GM08714 (cell line): ENCODE measurements around the gene CAPRIN1.

Experiments
- H3K4me3 ChIP-seq: fragments of 200-500 bp; sonication (Bioruptor generic); 2 replicates; pipeline ENCODE4 v1.5.1; 2014; ENCODE audit warnings: mild to moderate bottlenecking, low read length, inconsistent platforms
- ZNF274 ChIP-seq: IDR thresholded peaks from 2 replicates; pipeline ENCODE4 v1.6.1; 2012; ENCODE audit warnings: mild to moderate bottlenecking, low read depth, low read length

CAPRIN1 gene

DNA sequence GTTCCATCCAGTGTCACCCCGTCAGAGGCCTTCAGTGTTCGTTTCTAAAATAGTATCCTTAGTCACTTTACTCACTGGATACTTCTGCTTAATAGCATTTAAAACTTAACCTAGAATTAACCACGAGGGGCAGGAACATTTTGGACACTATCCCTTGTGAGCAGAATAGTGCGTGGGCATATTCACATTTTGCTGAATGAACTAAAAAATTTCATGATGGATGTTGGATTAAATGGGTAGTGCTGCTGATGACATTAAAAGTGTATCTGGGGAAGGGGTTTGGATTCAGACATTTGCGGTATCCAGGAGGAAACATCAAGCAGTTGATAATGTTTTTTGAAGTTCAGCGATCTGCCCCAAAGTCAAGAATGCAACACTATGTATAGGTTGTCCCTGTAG lies 53.1 kb downstream of the CAPRIN1 start:
- H3K4me3 ChIP-seq: peak overlapping the region; percentile 71
- TF ChIP-seq ZNF274: no peak

DNA sequence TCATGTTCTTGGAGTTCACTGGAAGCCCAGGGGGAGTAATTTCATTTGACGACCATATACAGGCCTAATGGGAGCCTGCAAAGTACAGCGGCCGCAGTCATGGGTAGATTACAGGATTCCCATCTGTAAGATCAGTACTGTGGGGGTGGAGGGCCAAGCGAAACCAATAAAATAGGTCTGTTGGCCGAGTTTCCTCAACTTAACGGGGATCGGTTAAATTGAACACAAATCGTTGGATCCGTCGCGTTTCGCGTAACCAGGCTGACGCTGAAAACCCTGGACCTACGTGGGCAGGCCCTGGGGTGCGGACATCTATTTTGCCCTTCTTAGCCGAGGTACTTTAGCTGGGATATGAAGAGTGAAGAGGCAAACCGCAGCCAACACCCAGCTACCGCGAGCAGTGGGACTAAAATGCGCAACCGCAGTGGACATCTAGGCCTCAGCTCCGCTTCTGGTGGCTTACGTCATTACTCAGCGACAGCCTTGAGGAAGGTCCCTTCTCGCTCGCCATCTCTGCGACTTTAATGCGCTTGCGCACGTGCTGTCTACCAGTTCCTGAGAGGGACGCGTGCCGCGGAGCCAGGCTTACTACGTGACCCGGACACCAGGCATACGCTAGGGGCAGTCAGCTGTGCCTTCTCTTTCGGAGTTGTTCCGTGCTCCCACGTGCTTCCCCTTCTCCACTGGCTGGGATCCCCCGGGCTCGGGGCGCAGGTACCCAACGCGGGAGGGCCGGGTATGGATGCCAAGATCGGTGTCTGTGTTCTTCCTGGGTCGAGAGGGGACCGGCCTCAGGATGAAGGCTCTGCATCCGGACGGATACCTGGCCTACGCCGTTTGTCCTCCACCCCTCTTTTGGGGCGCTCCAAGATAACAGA lies 53.8 kb downstream of the CAPRIN1 start, which contains the start of gene NAT10:
Gene NAT10 (plus strand): TSS at position 551 of the 878 bp plus-strand sequence. CDS start 2,597 bp downstream, outside the sequence.
- no peak for TF ChIP-seq ZNF274
- peak within 1 kb of the TSS; percentile 71 for H3K4me3 ChIP-seq

DNA sequence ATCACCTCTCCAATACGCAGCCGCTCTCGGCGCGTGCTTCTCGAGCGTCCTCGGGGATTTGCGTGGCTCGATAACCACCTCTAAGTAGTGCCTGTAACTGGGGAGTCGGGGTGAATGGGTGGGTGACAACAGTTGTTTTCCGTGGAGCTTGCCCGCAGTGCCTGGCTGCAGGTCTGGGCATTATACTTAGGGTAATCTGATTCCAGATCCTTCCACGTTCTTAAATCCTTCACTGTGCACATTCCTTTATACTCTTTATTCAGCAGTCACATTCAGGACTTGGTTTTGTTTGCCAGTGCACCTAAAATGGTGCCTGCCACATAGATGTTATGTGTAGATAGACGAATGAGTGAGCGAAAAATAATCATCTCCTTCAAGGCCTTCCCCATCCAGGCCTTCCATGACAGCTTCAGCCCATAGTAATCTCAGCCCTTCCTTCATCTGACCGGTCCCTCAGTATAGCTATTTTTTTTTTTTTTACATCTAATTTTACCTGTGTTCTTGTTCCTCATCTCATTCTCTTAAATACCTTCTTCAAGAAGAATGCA lies 54.5 kb downstream of the CAPRIN1 start:
- peak overlapping the region; percentile 71 for H3K4me3 ChIP-seq
- TF ChIP-seq ZNF274: no peak

DNA sequence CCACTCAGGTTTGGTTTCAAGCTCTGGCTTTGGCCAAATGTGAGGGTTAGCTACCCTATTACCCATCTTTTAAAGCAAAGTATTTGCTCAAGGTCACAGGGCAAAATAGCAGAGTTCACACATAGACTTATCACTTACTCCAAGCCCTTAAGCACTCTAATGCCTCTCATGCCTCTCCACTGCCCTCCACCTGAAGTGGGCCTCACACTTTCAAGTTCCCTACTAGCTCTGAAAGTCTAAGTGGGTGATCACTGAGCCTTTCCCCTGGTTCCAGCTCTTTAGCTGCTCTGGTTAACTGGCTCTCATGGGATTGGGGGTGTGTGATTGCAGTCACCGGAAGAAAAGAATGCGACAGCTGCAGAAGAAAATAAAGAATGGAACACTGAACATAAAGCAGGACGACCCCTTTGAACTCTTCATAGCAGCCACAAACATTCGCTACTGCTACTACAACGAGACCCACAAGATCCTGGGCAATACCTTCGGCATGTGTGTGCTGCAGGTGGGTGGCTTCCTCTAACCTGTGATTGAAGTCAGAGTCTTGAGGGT lies 60.3 kb downstream of the CAPRIN1 start:
- no peak overlapping the region for H3K4me3 ChIP-seq
- no peak for TF ChIP-seq ZNF274

DNA sequence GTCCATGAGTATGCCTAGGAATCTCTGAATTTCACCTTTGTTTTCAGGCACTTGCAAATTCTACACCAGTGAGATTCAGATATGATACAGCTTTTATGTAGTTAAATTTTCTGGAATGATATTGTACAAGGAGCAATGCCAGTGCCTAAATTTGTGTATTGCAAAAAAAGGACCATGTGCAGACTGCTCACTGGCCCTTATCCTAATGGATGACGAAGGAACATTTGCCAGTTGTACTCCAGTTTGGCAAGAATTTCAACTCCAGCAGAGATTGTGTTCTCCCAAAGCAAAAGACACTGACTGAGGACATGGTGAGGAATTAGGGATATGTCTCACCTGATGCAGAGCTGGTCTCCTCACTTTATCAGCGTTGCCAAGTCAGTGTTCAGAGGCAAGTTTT lies 62.5 kb downstream of the CAPRIN1 start:
- TF ChIP-seq ZNF274: no peak
- no peak overlapping the region for H3K4me3 ChIP-seq

DNA sequence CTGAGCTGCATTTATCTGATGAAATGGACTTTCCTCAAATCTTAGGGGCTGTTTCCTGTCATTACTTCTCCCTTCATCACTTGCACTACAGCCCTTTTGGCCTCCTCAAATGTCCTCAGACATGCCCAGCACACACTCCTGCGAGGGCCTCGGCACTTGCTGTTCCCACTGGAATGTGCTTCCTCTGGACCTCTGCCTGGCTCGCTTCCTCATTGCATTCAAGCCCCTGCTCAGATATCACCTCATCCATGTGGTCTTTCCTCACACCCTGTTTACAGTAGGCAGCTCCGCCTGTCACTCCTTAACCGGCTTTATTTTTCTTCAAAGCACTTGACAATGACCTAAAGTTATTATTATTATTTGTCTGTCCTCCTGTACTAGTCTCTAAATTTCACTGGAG lies 62.9 kb downstream of the CAPRIN1 start:
- no peak overlapping the region for H3K4me3 ChIP-seq
- TF ChIP-seq ZNF274: no peak

DNA sequence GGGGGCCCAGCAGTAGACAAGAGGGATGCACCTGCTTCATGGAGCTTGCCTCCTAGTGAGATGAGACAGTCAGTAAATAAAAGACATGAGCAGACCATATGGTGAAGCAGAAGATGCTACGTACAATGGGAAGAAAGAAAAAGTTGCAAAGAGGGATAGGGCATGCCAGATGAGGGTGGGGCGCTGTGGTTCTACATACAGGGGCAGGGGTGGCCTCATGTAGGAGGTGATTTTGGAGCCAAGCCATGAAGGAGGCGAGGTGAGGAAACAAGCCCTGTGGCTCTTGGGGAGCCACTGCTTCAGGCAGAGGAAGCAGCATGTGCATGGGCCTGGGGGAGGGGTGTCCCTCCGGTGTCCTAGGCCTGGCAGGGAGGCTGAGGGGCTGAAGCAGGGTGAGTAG lies 69.1 kb downstream of the CAPRIN1 start:
- no peak for TF ChIP-seq ZNF274
- no peak overlapping the region for H3K4me3 ChIP-seq

DNA sequence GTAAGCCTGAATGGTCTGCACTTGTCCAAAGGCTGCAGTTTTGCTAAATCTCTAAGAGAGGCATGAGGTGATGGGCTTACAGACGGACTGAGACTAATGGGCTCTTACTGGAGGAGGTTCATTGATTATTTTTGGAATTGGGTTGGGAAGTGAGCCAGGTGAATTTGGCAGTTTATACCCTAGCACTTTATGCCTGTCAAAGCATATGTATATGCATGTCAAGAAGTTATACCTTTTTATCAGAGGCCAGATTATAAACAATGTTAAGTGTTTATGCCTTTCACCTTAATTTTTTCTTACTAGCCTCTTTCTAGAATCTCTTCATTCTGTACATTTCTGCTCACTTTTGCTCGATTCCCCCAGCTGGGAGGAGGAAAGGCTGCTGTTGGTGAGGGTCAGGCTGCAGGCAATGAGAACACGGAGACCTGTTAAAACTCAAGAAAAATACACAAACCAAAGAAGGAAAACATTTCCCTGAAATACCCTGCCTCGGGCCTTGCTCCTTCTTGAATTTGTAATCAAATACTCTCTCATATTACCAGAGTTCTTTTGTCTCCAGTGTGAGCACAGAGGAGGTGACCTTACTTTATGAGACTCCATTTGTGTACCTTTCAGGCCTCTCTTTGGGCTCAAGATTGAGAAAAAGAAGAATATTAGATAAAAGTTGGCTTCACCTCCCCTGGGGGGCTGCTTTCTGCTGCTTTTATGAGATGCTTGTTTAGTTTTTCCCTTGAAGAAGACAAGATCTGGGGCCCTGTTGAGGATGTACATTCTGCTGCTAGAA lies 73.5 kb downstream of the CAPRIN1 start:
- no peak overlapping the region for H3K4me3 ChIP-seq
- TF ChIP-seq ZNF274: no peak

DNA sequence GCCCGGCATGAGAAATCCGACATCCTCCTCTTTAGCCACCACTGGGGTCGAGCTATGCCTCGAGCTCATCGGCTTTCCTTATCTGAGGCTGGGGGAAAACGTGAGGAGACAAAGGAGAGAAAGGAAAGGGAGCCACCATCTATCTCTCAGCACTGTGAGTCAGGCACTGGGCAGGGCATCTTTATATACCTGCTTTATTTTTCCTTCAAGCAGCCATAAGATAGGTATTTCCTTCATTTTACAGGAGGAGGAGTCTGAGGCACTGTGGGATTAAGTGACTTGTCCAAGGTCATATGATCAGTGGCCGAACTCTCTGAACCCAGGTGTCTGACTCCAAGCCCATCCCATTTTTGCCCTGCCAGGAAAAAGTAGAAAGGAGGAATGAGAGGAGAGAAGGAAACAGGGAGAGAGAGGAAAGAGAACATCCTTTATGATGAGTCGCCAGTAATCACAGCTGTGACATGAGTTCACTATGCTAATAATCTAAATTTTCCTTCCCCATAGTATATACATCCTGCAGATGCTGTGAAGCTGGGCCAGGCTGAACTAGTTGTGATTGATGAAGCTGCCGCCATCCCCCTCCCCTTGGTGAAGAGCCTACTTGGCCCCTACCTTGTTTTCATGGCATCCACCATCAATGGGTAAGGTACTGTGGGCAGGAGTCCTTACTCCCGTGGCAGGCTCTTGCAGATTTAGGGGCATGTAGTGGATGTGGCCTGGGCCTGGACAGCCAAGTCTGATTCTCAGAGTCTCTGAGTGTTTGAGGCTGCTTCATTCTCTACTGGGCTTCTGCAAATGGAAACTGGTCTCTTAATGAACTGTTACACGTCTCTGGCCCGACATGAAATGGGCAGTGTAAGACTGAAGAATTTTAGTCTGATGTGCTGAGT lies 75.7 kb downstream of the CAPRIN1 start:
- no peak overlapping the region for H3K4me3 ChIP-seq
- TF ChIP-seq ZNF274: no peak

DNA sequence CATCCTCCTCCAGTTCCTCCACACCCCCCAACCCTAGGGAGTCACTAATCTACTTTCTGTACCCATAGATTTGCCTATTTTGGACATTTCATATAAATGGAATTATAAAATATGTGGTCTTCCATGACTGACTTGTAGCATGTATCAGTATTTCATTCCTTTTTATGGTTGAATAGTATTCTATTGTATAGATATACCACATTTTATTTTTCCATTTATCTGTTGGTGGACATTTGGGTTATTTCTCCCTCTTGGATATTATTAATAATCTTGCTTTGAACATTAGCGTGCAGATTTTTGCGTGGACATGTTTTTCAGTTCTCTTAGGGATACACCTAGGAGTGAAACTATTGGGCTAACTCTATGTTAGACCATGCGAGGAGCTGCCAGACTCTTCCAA lies 77.3 kb downstream of the CAPRIN1 start:
- TF ChIP-seq ZNF274: no peak

DNA sequence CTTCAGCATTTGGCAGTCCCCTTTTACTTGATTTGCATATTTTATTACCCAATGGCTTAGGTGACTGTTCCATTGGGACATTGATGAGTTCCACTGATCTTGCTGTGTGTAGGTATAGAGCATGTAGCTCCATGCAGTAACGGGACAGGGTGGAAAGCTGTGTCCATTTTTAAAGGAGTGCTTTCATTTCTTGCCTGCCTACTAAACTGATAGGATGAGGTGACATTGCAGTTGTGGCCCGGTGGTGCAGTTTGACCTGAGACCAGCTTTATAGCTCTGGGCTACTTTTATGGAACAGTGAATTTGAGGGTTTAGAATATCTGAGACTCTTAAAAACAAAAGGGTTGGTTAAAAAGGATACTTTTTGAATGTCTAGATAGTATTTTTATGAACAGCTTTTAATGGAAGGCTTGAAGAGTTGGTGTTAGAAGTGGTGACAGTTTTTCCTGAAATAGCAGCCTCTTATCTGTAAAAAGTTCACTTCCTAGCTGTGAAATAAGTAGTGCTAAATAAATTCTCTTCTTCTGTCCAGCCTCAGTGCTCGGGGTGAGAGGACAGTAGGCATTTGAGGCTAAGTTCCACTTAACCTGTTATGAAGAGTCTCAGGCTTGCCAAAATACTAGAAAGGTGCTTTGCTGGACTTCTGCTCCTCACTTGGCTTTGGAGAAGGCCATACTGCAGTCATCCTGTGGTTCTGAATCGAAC lies 80.9 kb downstream of the CAPRIN1 start:
- TF ChIP-seq ZNF274: no peak
- no peak overlapping the region for H3K4me3 ChIP-seq

More for the DNA sequence above, 77.3 kb downstream of the CAPRIN1 start:
- no peak overlapping the region for H3K4me3 ChIP-seq

DNA sequence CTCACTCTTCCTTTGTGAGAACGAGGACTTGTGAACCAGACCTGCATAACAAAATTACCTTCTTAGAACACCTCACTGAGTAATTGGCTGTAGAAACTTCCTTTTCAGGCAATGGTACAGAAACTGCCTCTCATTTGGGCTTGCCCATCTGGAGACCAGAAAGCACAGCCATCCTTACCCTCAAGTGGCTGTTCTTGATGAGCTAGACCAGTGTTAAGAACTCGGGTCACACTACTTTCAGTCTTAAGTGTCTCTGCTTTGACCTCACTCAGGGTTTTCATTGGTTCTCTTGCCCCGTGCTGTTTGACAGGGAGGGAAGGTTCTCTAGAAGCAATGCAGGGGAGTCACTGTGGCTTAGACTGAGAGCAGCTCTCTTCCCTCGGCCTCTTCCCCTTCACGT lies 83.2 kb downstream of the CAPRIN1 start:
- H3K4me3 ChIP-seq: no peak overlapping the region
- TF ChIP-seq ZNF274: no peak

DNA sequence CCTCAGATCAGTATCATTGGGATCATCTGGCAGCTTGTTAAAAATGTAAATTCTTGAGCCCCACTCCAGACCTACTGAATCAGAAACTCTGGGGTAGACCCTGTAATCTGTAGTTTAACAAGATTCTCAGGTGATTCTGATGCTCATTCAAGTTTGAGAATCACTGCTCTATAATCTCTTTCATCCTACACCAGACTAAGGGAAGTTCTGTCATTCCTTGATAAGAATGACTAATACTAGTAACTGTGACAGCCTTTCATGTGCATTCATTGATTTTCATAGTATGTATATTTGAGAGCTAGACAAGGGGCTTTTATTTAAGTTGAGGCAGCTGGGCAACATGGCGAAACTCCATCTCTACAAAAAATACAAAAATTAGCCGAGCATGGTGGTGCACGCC lies 83.9 kb downstream of the CAPRIN1 start:
- no peak for TF ChIP-seq ZNF274
- H3K4me3 ChIP-seq: no peak overlapping the region

DNA sequence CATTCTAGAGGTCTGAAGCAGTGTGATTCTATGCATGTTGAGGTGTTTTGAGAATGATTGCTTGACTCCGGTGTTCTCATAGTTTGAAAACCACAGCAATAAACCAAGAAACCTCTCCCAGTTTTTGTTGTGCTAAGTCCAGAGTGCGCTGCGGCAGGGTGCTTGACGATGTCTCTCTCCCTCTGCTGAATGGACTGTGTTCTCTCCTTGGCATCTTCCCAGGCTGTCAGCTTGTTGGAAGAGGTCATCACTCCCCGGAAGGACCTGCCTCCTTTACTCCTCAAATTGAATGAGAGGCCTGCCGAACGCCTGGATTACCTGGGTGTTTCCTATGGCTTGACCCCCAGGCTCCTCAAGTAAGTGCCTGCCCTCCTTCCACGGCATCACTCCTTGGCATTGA lies 84.9 kb downstream of the CAPRIN1 start:
- no peak for TF ChIP-seq ZNF274
- H3K4me3 ChIP-seq: no peak overlapping the region
